Thyroid gland (tissue), 4 donors: ENCODE measurements around the gene LRRC8D.

ENCODE experiments used
- CTCF ChIP-seq, 6 experiments: fragments of 200-600 bp in 3 of 6; fragments of 450-650 bp in 3 of 6; sonication (generic) in 3 of 6; IDR thresholded peaks; one replicate each; pipeline ENCODE4 v1.5.1; 2016 to 2019; ENCODE audit warnings: antibody characterized with exemption in 6 of 6, mild to moderate bottlenecking in 2 of 6, inconsistent platforms in 1 of 6, moderate library complexity in 1 of 6
- POLR2A ChIP-seq, 2 donors: fragments of 450-650 bp; IDR thresholded peaks; one replicate each; pipeline ENCODE4 v1.6.1; 2017; ENCODE audit warnings: antibody characterized with exemption in 2 of 2, mild to moderate bottlenecking in 2 of 2, moderate library complexity in 1 of 2

GRCh38 chr1:89791064-89791726 lies 29.6 kb upstream of the LRRC8D start:
- no peak for TF ChIP-seq POLR2A (IDR thresholded peaks at IDR 0.05)
- no peak for TF ChIP-seq CTCF (IDR thresholded peaks at IDR 0.05)
